Heart left ventricle (tissue), 16 donors: Measurements from ENCODE around the gene ALDH3A2. TPM values are rescaled to one million over a fixed set of nuclear protein-coding genes. Genes with fewer than 3 reads are reported as not detected.

ENCODE experiments used
- ATAC-seq, 4 donors: fragments of 200-7000 bp; cut with Tn5 transposase; one replicate each; pipeline ENCODE4 v1.9.1; 2020 to 2022; ENCODE audit warnings: moderate library complexity in 4 of 4, mild to moderate bottlenecking in 3 of 4, moderate number of reproducible peaks in 1 of 4
- DNase-seq, 5 donors: peaks; one replicate each; pipeline ENCODE4 v3.0.0-alpha.2; 2020
- H3K27ac ChIP-seq, 12 donors: fragments of 200-600 bp; sonication (generic) in 4 of 12; one replicate each; pipeline versions ENCODE4 v1.5.0 to v1.8.0; 2016 to 2022; ENCODE audit warnings: mild to moderate bottlenecking in 2 of 12
- H3K27me3 ChIP-seq, 9 donors: fragments of 200-600 bp; sonication (generic) in 2 of 9; one replicate each; pipeline versions ENCODE4 v1.5.1 to v1.8.0; 2016 to 2022; ENCODE audit warnings: mild to moderate bottlenecking in 3 of 9
- H3K36me3 ChIP-seq, 9 donors: fragments of 200-600 bp; sonication (generic) in 2 of 9; one replicate each; pipeline versions ENCODE4 v1.5.0 to v1.8.0; 2018 to 2022; ENCODE audit warnings: mild to moderate bottlenecking in 2 of 9
- H3K4me1 ChIP-seq, 12 donors: fragments of 200-600 bp; sonication (generic) in 4 of 12; one replicate each; pipeline versions ENCODE4 v1.5.0 to v1.8.0; 2016 to 2022; ENCODE audit warnings: mild to moderate bottlenecking in 3 of 12
- H3K4me3 ChIP-seq, 12 donors: fragments of 200-600 bp; sonication (generic) in 4 of 12; one replicate each; pipeline versions ENCODE4 v1.5.0 to v1.8.0; 2017 to 2022; ENCODE audit warnings: mild to moderate bottlenecking in 9 of 12, moderate library complexity in 4 of 12
- H3K9me3 ChIP-seq, 12 donors: fragments of 200-600 bp; sonication (generic) in 4 of 12; one replicate each; pipeline versions ENCODE4 v1.5.0 to v1.8.0; 2016 to 2022; ENCODE audit warnings: mild to moderate bottlenecking in 1 of 12
- POLR2A ChIP-seq, 2 donors: fragments of 450-650 bp; IDR thresholded peaks; one replicate each; pipeline ENCODE4 v1.6.1; 2017; ENCODE audit warnings: antibody characterized with exemption in 2 of 2, mild to moderate bottlenecking in 2 of 2, moderate library complexity in 2 of 2
- WGBS, 4 donors: extraction: QIAGEN DNeasy Blood & Tissue Kit in 2 of 4; methylation state at CpG; one replicate each; pipeline versions ENCODE4 v1.1.5 to v1.1.7; 2013 to 2018; 5-methylcytosine and 5-hydroxymethylcytosine counted together
- intact Hi-C, 10 donors: fragments of 100-400 bp; cut with DNase I; formaldehyde crosslinking; loops; one replicate each; pipeline versions ENCODE4 v1.11.1 to v1.14.2; 2022
- polyA plus RNA-seq, 2 donors: library from polyadenylated mRNA; stranded (reverse); fragments of 200-250 nt; gene quantifications; one replicate each; pipeline ENCODE4 v1.2.3, GENCODE V29; 2013
- total RNA-seq, 9 donors: library from RNA; depleted of rRNA in 2 of 9; stranded (reverse); fragments of >200 nt in 2 of 9; fragmentation: NEBNext Ultra II Directional in 3 of 9; extraction: Animal tissue kit (Norgen Biotek cat#: 25700) in 3 of 9; gene quantifications; one replicate each; pipeline versions ENCODE4 v1.1.0 to v1.2.4, GENCODE V29; 2016 to 2023
- TF ChIP-seq, protein P1 (sequence below), 12 donors: fragments of 200-600 bp; sonication (generic) in 4 of 12; IDR thresholded peaks; one replicate each; pipeline versions ENCODE4 v1.5.0 to v1.8.0; 2018 to 2022; ENCODE audit warnings: antibody characterized with exemption in 12 of 12, mild to moderate bottlenecking in 5 of 12
- donor health status: ischemic (EF 13 %, LVEDD 7.1; RV severe dilation, severe dysfunction).
- donor health status: healthy with polysubstance abuse.
- donor health status: DM: no; HTN: yes; CAD: no.
- donor health status: DM: no; HTN: no; CAD: no.
- donor health status: ischemic (EF 25% LVEDD 6.9; RV normal size, moderate dysfunction).
- donor health status: ischemic (EF 25% LVEDD 5.7; RV mildly dilated, moderate dysfunction).
- donor health status: healthy.
- donor health status: DM: yes; HTN: yes; CAD: no.
- donor health status: ischemic (EF 35%, LVEDD 5.7; RV mildly dilated, moderate dysfunction).
- donor health status: nonischemic (EF 11% LVEDD 7.7; RV severe dilation, severe dysfunction).
- donor health status: DM: yes; HTN: yes; CAD: no.
- donor health status: PGD.
- donor health status: ischemic (EF 29% LVEDD 5.4; RV normal size, mild dysfunction).
- donor health status: nonischemic (EF 23%, LVEDD 6.1; RV moderate dilation, normal function).

The ALDH3A2 gene
- total and polyA plus RNA-seq, 11 donors: 25.7 to 129 (median 71.8) TPM

DNA sequence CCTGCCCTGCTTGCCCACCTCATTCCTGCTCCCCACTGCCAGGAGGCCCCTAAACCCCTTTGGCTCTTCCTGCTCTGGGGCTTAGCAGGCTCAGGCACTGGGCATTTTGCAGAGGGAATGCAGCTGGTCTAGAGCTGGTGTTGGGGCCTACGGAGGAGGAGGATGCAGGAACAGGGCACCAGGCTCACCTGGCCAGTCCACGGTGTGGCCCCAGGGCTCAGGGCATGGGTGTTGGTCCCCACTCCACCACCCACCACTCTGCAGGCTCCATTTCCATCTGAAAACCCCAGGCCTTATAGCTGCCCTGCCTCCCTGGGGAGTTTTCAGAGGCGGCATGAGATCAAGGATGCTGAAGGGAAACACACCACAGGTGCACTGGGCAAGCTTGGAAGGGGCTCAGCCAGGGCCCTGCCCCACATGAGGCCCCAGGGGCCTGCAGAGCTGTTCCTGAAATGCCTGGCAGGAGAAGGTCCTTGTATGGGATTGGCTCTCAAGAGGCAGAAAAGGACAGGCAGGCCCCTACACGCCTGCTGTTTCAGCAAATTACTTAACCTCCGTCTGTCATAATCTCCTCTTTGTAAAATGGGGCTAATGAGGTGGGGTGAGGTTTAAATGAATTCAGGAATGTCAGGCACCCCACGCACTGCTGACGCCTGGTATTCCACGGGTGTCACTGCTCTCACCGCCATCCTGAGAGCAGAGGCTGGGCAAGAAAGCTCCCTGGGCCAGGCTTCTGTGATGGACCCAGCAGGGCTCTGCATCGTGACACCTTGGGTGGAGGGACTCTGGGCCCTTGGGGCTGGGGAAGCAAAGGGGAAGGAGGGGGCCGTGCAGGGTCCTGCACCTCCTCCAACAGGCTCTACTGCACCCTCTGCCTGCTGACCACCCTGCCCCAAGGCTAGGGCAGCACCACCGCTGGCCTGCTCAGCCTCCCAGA lies 58.5 kb downstream of the ALDH3A2 start:
- no peak overlapping the region for H3K27ac ChIP-seq
- no peaks in the 10 kb centered on the region for H3K27me3 ChIP-seq
- no peaks in the 10 kb centered on the region for H3K36me3 ChIP-seq
- ATAC-seq (no peak), DNase-seq (no peak)
- no peaks in the 10 kb centered on the region for H3K9me3 ChIP-seq
- 69 to 77% (median 74%) methylated on average over 10 to 12 of the region's 12 CpGs for WGBS, 4 donors
- H3K4me1 ChIP-seq: peaks cover 0 to 23% (median 10%) of the 10 kb centered on the region in 12 donors
- intact Hi-C loops: loop anchor here in 3 of 10 donors (5.0 to 10.0 kb wide), 3 partner anchors 45 to 58 kb away; no protein-coding TSS in a partner anchor
- TF ChIP-seq, protein P1, sequence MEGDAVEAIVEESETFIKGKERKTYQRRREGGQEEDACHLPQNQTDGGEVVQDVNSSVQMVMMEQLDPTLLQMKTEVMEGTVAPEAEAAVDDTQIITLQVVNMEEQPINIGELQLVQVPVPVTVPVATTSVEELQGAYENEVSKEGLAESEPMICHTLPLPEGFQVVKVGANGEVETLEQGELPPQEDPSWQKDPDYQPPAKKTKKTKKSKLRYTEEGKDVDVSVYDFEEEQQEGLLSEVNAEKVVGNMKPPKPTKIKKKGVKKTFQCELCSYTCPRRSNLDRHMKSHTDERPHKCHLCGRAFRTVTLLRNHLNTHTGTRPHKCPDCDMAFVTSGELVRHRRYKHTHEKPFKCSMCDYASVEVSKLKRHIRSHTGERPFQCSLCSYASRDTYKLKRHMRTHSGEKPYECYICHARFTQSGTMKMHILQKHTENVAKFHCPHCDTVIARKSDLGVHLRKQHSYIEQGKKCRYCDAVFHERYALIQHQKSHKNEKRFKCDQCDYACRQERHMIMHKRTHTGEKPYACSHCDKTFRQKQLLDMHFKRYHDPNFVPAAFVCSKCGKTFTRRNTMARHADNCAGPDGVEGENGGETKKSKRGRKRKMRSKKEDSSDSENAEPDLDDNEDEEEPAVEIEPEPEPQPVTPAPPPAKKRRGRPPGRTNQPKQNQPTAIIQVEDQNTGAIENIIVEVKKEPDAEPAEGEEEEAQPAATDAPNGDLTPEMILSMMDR (IDR thresholded peaks at IDR 0.05): no peak
- TF ChIP-seq POLR2A (IDR thresholded peaks at IDR 0.05): no peak
- H3K4me3 ChIP-seq: no peak overlapping the region

- DNase-seq (peak in 1 of 5 donors; percentile 65), ATAC-seq (peak; percentile 39 to 75 (median 65))
- Histone ChIP-seq H3K4me1 (peaks cover 0 to 21% (median 10%) of the 10 kb centered on the region in 12 donors), H3K4me3 (no peak overlapping the region), H3K27ac (no peak overlapping the region), H3K27me3 (no peaks in the 10 kb centered on the region), H3K9me3 (no peaks in the 10 kb centered on the region), H3K36me3 (no peaks in the 10 kb centered on the region)
- intact Hi-C loops: loop anchor here in 3 of 10 donors (5.0 to 10.0 kb wide), 3 partner anchors 45 to 57 kb away; no protein-coding TSS in a partner anchor
- WGBS, 4 donors: 73 to 77% (median 74%) methylated on average over 11 of the region's 11 CpGs
- TF ChIP-seq POLR2A (IDR thresholded peaks at IDR 0.05): no peak
- TF ChIP-seq, protein P1 (IDR thresholded peaks at IDR 0.05): no peak
Measured at GRCh38 chr17:19707728-19708221, 59.2 kb downstream of the ALDH3A2 start.

DNA sequence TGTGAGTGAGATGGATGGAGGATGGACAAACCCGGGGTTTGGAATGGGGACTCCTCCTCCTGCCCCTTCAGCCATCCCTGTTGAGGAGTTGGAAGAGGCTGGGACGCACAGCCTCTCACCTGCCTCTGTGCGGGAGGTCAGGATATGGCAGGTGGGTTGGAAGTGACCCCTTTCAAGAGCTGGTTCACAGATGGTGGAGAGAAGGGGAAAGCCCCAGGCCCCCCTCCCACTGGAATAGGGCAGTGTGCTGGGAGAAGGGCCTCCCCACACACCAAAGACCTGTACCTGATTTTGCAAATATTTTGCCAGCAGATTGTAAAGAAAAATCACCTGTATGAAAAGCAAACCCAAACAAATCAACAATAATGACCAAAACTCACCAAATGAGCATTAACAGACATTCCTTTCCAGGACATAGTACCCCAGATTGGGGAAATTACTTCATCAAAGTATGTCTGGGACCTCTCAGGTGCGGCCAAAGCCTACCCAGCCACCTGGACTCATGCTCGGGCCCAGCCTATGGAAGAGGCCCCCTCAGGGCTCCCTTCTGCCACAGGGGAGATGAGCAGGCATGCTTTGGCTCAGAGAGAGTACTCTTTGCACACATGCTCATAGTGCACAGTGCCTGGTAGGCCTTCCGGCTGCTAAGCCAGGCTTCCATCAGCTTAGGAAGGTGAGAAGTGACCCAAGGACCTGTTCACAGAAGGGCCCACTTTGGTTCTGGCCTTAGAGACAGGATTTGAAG lies 60.1 kb downstream of the ALDH3A2 start:
- no peak for ATAC-seq
- peaks cover 0 to 13% (median 6%) of the 10 kb centered on the region in 12 donors for H3K4me1 ChIP-seq
- intact Hi-C loops: loop anchor here in 3 of 10 donors (5.0 to 10.0 kb wide), 3 partner anchors 44 to 56 kb away; no protein-coding TSS in a partner anchor

More for the DNA sequence above, 60.1 kb downstream of the ALDH3A2 start:
- WGBS, 4 donors: 88 to 93% (median 91%) methylated on average over 5 to 6 of the region's 6 CpGs
- Histone ChIP-seq H3K27me3 (no peaks in the 10 kb centered on the region), H3K4me3 (no peak overlapping the region), H3K27ac (no peak overlapping the region), H3K9me3 (no peaks in the 10 kb centered on the region), H3K36me3 (no peaks in the 10 kb centered on the region)
- no peak for TF ChIP-seq POLR2A (IDR thresholded peaks at IDR 0.05)
- TF ChIP-seq, protein P1 (IDR thresholded peaks at IDR 0.05): no peak
- no peak for DNase-seq
